Panc1 (cell line): ENCODE results near the gene ARHGAP25. TPM values are rescaled to one million over a fixed set of nuclear protein-coding genes. Genes with fewer than 3 reads are reported as not detected.

Experiments used
- ATAC-seq: fragments of 200-7000 bp; cut with Tn5 transposase; 2 replicates; pipeline ENCODE4 v1.9.1; 2020; ENCODE audit warnings: mild to moderate bottlenecking, moderate library complexity
- BruUV-seq: library from RNA; stranded (reverse); fragments of 400-500 nt; replicated peaks from 2 replicates; lab custom pipeline; 2021; lab: Mats Ljungman, UMichigan
- CTCF ChIA-PET: fragments of 300-600 bp; sonication (Branson Sonifier 250); formaldehyde crosslinking; loops from one replicate; lab custom pipeline; 2022; ENCODE audit warnings: antibody characterized with exemption; lab: Charles Lee
- POLR2A ChIA-PET: fragments of 300-600 bp; sonication (Branson Sonifier 250); formaldehyde crosslinking; loops from one replicate; lab custom pipeline; 2022; ENCODE audit warnings: antibody characterized with exemption; lab: Charles Lee
- DNase-seq: peaks from one replicate; pipeline ENCODE4 v3.0.0-alpha.2; 2010; ENCODE audit warnings: low read depth, low spot score
- H3K27ac ChIP-seq: 2 replicates; pipeline ENCODE4 v1.5.1; 2011; ENCODE audit warnings: mild to moderate bottlenecking, low read length, inconsistent platforms
- H3K27me3 ChIP-seq: fragments of 200-500 bp; sonication (Bioruptor generic); 2 replicates; pipeline ENCODE4 v1.6.0; 2014; ENCODE audit warnings: low read length, inconsistent platforms; ENCODE audit not compliant: control insufficient read depth, insufficient read depth
- H3K36me3 ChIP-seq: fragments of 200-500 bp; sonication (Bioruptor generic); 2 replicates; pipeline ENCODE4 v1.5.1; 2014; ENCODE audit warnings: inconsistent platforms, mild to moderate bottlenecking, low read length, moderate library complexity; ENCODE audit not compliant: control insufficient read depth, insufficient read depth
- H3K4me1 ChIP-seq: 2 replicates; pipeline ENCODE4 v1.5.1; 2011; ENCODE audit warnings: inconsistent platforms, mild to moderate bottlenecking, low read length, moderate library complexity; ENCODE audit not compliant: control insufficient read depth, insufficient read depth
- H3K4me3 ChIP-seq, 2 experiments: 2 replicates each; pipeline ENCODE4 v1.5.1; 2011 to 2012; ENCODE audit warnings: low read depth in 2 of 2, low read length in 2 of 2, mild to moderate bottlenecking in 2 of 2, inconsistent platforms in 1 of 2, moderate library complexity in 1 of 2
- H3K9me3 ChIP-seq: fragments of 200-500 bp; sonication (Bioruptor generic); 2 replicates; pipeline ENCODE4 v1.5.1; 2014; ENCODE audit warnings: low read depth, mild to moderate bottlenecking, inconsistent platforms, low read length, moderate library complexity; ENCODE audit not compliant: control insufficient read depth, insufficient read depth
- POLR2AphosphoS5 ChIP-seq: IDR thresholded peaks from 2 replicates; pipeline ENCODE4 v1.6.1; 2012; ENCODE audit warnings: mild to moderate bottlenecking, low read depth, low read length, moderate library complexity
- SIN3A ChIP-seq: IDR thresholded peaks from 2 replicates; pipeline ENCODE4 v1.6.1; 2012; ENCODE audit warnings: low read depth, mild to moderate bottlenecking, low read length, moderate library complexity, borderline replicate concordance; ENCODE audit not compliant: insufficient read depth
- TCF7L2 ChIP-seq: IDR thresholded peaks from 2 replicates; pipeline ENCODE4 v1.6.1; 2011; ENCODE audit warnings: mild to moderate bottlenecking, low read depth, low read length, inconsistent platforms
- in situ Hi-C: cut with HindIII; loops from 2 replicates; pipeline ENCODE4 v1.10.0; 2016; ENCODE audit warnings: low sequenced_read_pairs, low pct_unique_long_range_greater_than_20kb
- intact Hi-C: fragments of 100-400 bp; cut with micrococcal nuclease; formaldehyde crosslinking; loops from one replicate; pipeline ENCODE4 v1.10.0; 2022; ENCODE audit not compliant: unreplicated experiment
- total RNA-seq: library from RNA; stranded (reverse); gene quantifications from one replicate; pipeline ENCODE4 v1.2.1, GENCODE V29; 2021; ENCODE audit not compliant: unreplicated experiment
- TF ChIP-seq, protein P1 (sequence below), 2 experiments: IDR thresholded peaks; 2 replicates each; pipeline ENCODE4 v1.6.1; 2011 to 2012; ENCODE audit warnings: low read depth in 2 of 2, control low read depth in 1 of 2, low read length in 1 of 2, mild to moderate bottlenecking in 1 of 2, moderate library complexity in 1 of 2; ENCODE audit not compliant: insufficient read depth in 1 of 2
- TF ChIP-seq, protein P2 (sequence below): fragments of 450-650 bp; IDR thresholded peaks from 2 replicates; pipeline ENCODE4 v1.5.1; 2017; ENCODE audit warnings: mild to moderate bottlenecking

Gene ARHGAP25
- total RNA-seq, 1 experiment from 2014 or later = 0.49 TPM

GRCh38 chr2:68774569-68775271 is 40.1 kb downstream of the ARHGAP25 start:
- no TSS peak for BruUV-seq
- DNase-seq (no peak), ATAC-seq (no peak)
- CTCF ChIA-PET = no interaction called here
- intact Hi-C loops = no loop called here
- no peaks in the 10 kb centered on the region for H3K4me1 ChIP-seq
- H3K36me3 ChIP-seq = no peaks in the 10 kb centered on the region
- H3K9me3 ChIP-seq = no peaks in the 10 kb centered on the region
- no peak overlapping the region for H3K27ac ChIP-seq
- TF ChIP-seq, protein P1, sequence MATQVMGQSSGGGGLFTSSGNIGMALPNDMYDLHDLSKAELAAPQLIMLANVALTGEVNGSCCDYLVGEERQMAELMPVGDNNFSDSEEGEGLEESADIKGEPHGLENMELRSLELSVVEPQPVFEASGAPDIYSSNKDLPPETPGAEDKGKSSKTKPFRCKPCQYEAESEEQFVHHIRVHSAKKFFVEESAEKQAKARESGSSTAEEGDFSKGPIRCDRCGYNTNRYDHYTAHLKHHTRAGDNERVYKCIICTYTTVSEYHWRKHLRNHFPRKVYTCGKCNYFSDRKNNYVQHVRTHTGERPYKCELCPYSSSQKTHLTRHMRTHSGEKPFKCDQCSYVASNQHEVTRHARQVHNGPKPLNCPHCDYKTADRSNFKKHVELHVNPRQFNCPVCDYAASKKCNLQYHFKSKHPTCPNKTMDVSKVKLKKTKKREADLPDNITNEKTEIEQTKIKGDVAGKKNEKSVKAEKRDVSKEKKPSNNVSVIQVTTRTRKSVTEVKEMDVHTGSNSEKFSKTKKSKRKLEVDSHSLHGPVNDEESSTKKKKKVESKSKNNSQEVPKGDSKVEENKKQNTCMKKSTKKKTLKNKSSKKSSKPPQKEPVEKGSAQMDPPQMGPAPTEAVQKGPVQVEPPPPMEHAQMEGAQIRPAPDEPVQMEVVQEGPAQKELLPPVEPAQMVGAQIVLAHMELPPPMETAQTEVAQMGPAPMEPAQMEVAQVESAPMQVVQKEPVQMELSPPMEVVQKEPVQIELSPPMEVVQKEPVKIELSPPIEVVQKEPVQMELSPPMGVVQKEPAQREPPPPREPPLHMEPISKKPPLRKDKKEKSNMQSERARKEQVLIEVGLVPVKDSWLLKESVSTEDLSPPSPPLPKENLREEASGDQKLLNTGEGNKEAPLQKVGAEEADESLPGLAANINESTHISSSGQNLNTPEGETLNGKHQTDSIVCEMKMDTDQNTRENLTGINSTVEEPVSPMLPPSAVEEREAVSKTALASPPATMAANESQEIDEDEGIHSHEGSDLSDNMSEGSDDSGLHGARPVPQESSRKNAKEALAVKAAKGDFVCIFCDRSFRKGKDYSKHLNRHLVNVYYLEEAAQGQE (IDR thresholded peaks at IDR 0.05; ENCODE audit: insufficient read depth in 1 of 2, low read depth in 2 of 2, low read length in 1 of 2) = no peak
- H3K27me3 ChIP-seq = no peaks in the 10 kb centered on the region; the same call in 1 of the 2 replicates
- POLR2A ChIA-PET = no interaction called here
- in situ Hi-C loops = no loop called here
- no peak overlapping the region for H3K4me3 ChIP-seq

DNA sequence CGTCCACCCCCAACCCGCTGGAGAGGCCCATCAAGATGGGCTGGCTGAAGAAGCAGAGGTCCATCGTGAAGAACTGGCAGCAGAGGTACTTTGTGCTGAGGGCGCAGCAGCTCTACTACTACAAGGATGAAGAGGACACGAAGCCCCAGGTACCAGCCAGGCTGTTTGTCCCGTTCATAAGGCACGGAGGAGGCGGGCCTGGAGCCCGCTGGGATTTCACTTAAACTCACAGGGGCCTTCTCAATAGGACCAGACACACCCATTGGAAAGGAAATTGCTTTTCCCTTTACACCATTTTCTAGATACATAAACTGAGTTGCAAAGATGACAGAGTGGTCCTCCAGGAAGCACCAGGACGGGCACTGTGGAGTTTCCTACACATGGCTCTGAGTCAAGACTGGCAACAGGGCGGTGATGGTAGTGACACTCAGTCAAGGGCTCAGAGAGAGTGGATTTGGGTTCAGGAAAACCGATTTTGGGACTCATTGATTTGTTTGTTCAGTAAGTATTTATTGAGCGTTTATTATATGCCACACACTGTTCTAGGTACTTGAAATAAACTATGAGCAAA is 40.7 kb downstream of the ARHGAP25 start:
- in situ Hi-C loops (no loop called here), intact Hi-C loops (no loop called here)
- ATAC-seq (no peak), DNase-seq (no peak)
- H3K4me3 ChIP-seq = no peak overlapping the region
- H3K9me3 ChIP-seq = no peaks in the 10 kb centered on the region
- H3K36me3 ChIP-seq = no peaks in the 10 kb centered on the region
- BruUV-seq = no TSS peak
- no peak for TF ChIP-seq TCF7L2
- no peak for TF ChIP-seq SIN3A
- no peak for TF ChIP-seq POLR2AphosphoS5
- TF ChIP-seq, protein P1 (IDR thresholded peaks at IDR 0.05; ENCODE audit: insufficient read depth in 1 of 2, low read depth in 2 of 2, low read length in 1 of 2) = no peak
- TF ChIP-seq, protein P2, sequence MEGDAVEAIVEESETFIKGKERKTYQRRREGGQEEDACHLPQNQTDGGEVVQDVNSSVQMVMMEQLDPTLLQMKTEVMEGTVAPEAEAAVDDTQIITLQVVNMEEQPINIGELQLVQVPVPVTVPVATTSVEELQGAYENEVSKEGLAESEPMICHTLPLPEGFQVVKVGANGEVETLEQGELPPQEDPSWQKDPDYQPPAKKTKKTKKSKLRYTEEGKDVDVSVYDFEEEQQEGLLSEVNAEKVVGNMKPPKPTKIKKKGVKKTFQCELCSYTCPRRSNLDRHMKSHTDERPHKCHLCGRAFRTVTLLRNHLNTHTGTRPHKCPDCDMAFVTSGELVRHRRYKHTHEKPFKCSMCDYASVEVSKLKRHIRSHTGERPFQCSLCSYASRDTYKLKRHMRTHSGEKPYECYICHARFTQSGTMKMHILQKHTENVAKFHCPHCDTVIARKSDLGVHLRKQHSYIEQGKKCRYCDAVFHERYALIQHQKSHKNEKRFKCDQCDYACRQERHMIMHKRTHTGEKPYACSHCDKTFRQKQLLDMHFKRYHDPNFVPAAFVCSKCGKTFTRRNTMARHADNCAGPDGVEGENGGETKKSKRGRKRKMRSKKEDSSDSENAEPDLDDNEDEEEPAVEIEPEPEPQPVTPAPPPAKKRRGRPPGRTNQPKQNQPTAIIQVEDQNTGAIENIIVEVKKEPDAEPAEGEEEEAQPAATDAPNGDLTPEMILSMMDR = no peak
- ChIA-PET POLR2A (no interaction called here), CTCF (no interaction called here)
- H3K27ac ChIP-seq = no peak overlapping the region
- no peaks in the 10 kb centered on the region for H3K4me1 ChIP-seq
- H3K27me3 ChIP-seq = no peaks in the 10 kb centered on the region; the same call in 1 of the 2 replicates
